HG02884 (cell line): ENCODE results near the gene RUNX1.
A peak's percentile ranks its signal among the peaks of the same experiment; 100 is the strongest.

Experiments
- ATAC-seq: cut with Tn5 transposase; IDR thresholded peaks from one replicate; pipeline ENCODE4 v1.9.1; 2021; ENCODE audit warnings: mild to moderate bottlenecking, moderate library complexity; ENCODE audit not compliant: unreplicated experiment

The RUNX1 gene

DNA sequence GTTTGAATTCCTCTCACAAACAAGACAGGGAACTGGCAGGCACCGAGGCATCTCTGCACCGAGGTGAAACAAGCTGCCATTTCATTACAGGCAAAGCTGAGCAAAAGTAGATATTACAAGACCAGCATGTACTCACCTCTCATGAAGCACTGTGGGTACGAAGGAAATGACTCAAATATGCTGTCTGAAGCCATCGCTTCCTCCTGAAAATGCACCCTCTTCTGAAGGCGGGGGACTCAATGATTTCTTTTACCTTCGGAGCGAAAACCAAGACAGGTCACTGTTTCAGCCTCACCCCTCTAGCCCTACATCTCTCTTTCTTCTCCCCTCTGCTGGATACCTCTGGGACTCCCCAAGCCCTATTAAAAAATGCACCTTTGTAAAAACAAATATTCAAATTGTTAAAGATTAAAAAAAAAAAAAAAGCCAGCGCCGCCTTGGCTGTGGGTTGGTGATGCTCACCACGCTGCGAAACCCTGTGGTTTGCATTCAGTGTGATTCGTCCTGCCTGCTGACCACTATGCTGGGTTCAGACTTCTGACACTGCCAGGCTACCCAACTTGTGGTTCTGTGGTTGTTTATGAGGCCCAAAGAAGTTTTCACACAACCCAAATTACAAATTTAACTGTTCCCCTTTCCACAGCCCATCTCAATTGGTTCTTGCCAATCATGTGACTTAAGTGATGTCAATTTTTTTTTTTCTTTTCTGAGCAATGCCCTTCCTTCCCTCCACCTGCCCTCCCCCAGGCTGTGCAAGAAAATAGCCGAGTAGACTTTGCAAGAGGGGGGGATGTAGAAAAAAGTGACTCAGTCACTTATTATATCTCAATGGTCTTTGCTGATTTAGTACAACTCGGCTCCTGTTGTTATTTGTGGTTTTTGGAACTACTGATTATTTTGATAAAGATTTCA lies at the start of gene RUNX1:
RUNX1 (minus strand) TSS at position 597 of the 912 bp plus-strand sequence.
- peak; percentile 46 for ATAC-seq

DNA sequence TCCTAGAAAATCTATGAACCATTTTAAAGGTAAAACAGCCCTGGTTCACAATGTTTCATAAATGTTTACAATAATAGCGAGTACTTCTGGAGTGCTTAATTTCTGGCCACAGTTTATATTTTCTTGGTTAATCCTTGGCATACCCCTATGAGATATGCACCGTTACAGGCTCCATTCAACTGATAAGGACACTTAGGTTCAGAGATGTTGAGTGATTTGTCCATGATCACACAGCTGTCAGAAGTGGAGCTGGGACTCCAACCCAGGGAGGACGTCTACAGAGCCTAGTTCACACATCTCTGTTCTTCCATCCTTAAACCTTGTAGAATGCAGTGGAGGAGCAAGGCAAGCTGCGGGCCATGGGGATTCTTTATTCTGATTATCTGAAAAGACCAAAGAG lies 48.4 kb upstream of the RUNX1 start:
- ATAC-seq: no peak

DNA sequence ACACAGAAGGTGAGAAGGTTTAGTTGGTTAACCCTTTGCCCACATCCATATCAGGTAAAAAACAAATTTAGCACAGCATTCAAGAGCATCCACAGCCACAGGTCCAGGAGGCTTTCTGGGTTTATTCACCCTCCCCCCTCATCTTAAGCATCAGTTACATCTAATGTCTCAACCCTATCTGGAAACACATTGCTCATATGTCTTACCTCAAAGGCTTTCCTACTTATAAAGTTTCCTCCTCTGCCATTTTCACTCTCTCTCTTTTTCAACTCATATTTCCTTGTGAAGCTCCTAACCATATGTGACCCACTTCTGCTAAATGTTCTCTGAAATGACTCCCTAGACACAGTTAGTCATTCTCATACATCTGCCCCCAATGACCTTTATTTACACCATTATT lies 47.9 kb upstream of the RUNX1 start:
- ATAC-seq: no peak

DNA sequence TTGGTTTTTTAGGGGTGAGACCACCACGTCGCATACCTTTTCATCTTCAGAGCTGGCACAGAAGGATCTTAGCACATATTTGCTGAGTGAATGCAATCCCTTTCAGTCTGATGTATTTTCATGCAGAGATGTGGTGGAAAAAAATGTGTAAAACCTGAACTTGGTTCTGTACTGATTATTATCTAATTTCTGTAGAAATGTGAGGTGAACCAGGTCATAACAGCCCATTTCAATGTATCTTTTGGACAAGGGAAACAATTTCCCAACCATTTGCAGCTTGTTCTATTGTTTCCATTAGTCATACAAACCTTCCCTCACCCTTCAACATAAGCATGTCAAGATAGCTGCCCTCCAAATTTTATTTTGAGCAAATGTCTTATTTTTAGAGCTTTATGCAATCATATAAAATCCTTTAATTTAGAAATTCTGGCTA lies 46.8 kb upstream of the RUNX1 start:
- no peak for ATAC-seq

DNA sequence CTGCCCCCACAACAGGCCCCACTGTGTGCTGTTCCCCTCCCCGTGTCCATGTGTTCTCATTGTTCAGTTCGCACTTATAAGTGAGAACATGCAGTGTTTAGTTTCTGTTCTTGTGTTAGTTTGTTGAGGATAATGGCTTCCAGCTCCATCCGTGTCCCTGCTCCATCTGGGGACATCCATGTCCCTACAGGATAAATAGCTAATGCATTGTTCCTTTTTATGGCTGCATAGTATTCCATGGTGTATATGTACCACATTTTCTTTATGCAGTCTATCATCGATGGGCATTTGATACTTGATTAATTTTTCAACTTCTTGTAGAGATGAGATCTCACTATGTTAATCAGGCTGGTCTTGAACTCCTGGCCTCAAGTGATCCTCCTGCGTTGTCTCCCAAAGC lies 44.4 kb upstream of the RUNX1 start:
- no peak for ATAC-seq

DNA sequence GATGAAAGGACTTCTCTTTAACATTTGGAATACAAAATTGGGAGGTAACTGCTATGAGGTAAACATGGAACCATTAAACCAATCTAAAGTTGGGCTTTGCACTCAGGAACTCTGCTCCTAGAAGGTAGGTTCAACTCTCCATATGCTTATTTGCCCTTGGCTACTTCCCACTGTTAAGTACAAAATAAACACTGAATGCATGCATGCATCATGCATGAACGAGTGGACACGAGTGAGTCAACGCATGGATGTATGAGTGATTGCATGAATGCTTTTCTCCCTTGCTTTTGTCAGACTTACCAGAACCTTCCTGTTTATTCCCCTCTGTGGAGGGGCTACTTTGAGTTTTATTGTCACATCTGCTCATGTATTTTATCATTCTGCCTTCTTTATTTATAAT lies 42.4 kb upstream of the RUNX1 start:
- no peak for ATAC-seq

DNA sequence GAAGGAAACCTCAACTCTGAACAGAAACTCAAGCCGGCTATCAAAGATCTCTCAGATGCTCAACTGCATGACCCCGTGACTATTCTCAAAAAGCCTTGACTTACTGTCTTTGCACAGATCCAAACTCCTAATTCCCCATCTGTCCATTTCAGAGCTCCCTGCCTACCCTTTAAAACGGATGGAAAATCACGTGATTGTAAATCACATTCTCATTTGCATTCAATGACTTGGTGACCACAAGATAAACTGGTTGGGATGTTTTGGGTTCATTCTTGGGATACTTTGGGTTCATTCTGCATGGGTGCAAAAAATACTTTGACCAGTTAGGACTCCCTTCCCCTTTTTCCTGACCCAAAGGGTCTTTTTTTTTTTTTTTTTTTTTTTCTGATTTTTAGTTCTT lies 41.3 kb upstream of the RUNX1 start:
- no peak for ATAC-seq

DNA sequence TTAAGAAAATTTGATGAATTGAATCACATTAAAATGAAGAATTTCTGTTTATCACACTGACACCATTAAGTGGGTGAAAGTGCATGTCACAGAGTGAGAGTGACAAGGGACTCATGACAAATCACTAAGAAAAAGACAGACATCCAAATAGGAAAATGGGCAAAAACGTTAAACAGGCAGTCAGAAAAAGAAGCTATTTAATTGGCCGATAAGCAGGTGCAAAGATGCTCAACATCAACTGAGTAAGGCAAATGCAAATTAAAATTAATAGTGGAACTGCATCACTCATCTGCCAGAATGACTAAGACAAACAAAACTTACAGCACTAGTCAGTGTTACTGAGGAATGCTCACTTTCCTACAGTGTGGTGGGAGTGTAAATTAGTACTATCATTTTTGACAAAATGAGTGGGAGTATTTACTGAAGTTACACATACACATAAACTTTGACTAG lies 39.2 kb upstream of the RUNX1 start:
- no peak for ATAC-seq

DNA sequence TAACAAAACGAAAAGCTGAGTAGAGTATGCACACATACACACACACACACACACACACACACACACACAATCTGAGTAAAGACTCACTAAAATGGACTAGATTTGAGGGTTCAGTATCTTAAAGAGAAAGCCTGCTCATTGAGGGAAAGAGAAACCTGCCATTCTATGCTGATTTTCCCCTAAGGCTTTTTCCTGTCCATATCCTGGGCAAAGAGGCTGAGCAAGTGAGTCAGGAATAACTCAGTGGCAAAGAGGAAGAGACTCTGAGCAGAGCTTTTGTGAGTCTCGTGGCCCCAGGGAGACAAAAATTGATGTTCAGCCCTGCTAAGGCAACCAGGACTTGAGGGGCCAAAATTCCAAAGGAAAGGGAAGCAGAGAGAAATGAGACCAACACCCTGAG lies 37.3 kb upstream of the RUNX1 start:
- ATAC-seq: no peak

DNA sequence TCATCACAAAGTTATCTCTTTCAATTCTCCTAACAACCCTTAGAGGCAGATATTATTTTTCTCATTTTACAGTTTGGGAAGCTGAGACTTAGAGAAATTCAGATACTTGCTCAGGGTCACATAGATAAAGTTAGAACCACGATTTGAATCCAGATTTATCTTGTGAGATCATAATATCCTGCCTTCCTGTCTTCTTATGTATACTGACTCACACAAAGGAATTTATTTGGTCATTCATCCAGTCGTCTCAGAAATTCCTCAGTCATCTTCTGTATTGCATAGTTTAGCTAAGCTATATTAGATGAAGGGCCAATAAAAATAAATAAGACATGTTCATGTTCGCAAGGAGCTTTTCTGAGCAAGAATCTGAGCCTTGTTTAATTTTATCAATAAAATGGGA lies 35.8 kb upstream of the RUNX1 start:
- ATAC-seq: no peak

DNA sequence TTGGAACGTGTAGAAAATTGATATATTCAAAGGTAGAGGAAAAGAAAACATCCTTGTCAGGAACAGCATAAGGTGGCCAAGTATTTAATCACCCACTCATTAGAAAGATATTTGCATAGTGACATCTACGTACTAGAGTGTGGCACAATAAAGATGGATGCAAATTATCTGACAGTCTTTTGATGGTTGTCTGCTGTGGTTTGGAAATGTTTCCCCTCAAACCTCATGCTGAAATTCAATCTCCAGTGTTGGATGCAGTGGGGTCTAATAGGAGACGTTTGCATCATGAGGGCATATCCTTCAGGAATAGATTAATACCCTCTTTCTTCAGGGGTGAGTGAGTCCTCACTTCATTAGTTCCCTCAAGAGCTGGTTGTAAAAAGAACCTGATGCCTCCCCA lies 34.1 kb upstream of the RUNX1 start:
- no peak for ATAC-seq

DNA sequence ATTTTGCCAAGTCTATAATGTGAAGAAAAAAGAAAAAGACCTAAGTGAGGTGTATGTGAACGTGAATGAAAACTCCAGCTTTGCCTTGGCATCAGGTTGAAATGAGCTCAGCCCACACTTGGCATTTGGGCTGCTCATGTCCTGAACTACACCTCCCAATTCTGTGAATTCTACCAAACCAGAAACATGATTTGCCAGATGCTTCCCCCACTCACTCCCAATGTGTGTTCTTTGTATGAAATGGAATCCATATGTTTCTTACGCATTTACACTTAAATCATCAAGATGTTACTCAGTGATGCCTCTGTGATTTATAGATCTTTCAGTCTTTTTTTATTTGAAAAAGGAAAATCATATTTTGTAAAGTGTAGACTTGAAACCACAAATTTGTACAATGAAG lies 32.8 kb upstream of the RUNX1 start:
- ATAC-seq: no peak

DNA sequence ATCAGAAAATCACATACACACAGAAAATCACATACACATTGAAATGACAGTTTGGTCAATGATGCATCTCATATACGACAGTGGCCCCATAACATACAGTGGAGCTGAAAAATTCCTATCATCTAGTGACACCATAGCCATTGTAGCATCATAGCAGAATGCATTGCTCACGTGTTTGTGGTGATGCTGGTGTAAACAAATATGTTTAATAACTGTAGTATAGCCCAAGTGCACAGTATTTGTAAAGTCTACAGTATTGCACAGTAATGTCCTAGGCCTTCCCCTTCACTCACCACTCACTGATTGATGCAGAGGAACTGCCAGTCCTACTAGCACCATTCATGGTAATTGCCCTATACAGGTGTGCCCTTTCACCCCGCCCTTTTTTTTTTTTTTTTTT lies 30.1 kb upstream of the RUNX1 start:
- ATAC-seq: no peak

DNA sequence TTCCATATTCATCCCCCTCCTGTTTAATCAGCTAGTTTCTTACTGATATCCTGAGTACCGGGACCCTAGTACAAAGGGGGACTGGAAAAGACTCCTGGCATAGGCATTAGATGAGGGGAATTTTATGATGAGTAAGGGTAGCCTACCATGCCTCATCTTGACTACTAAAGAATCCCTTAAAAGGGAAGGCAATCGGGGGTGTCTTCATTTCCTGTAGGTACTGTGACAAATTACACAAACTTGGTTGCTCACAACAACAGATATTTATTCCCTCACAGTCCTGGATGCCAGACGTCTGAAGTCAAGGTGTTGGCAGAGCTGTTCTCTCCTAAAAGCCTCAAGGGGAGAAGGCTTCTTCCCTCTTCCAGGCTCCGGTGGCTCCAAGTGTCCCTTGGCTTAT lies 28.9 kb upstream of the RUNX1 start:
- no peak for ATAC-seq

DNA sequence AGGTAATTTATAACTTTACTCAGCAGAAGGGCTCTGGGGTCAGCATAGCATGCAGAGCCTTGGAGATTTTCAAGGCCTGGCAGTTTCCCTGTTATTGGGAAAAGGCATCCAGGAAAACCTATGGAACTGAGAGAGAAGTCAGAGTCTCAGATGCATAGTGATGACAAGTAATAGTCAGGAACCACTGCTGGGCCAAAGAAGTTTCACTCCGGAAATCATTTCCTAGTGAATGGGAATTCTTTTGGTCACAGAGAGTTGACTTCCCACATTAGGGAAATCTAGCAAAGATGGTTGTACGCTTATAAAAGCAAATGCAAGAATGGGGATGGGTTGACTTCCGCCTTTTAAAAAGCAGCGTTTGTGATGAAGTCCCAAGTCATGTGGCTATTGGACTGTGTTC lies 28.4 kb upstream of the RUNX1 start:
- ATAC-seq: no peak

DNA sequence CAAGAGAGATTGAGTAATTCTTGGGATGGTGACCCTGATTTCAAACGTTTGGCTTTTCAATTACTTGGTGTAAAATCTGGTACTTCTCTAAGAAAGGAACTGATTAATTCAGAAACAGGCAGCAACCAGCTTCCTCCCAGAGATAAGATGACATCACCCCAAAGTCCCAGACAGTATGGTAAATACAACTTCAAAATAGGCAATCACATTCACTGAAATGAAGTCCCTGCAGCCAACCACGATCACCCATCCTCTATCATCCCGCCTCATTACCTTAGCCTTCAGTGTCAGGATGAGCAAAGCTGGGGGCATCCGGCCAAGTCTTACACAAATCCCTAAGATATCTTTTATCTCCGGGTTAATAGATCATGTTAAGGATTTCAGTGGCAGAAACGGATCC lies 26.4 kb upstream of the RUNX1 start:
- ATAC-seq: no peak

DNA sequence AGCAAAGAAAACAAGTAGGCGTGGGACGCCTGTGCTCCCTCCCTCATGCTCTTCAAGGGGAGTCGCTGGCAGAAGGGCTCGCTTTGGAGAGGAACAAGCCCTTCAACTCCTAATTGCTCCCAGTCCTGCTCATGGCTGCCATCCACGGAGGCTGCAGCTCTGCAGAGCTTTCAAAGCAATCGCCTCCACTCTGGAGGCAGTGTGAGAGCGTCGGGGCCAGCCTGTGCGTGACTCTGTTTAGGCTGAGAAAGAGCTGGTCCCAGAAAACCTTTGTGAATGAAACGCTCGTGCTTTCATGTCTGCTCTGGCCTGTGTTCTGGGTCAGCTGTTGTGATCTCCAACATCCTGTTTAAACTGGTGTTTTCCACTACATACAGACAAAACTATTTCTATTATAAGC lies 23.9 kb upstream of the RUNX1 start:
- no peak for ATAC-seq

DNA sequence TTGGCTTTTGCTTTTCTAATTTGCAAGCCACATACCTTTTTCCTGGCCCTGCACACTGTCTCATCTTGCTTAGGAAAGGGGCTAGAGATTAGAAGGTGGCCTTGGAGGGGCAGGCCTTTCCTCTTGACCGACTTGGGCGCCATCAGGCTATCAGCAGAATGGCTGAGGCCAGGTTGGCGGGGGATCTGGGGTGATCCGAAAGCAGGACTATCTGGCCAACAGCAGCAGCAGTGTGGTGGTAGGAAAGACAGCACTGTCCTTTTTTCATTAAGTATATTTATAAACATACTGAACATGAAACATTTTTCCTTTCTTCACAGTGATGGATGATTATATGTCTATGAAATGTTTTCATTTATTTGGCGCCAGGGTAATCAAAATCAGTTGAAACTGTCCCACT lies 23.5 kb upstream of the RUNX1 start:
- no peak for ATAC-seq

DNA sequence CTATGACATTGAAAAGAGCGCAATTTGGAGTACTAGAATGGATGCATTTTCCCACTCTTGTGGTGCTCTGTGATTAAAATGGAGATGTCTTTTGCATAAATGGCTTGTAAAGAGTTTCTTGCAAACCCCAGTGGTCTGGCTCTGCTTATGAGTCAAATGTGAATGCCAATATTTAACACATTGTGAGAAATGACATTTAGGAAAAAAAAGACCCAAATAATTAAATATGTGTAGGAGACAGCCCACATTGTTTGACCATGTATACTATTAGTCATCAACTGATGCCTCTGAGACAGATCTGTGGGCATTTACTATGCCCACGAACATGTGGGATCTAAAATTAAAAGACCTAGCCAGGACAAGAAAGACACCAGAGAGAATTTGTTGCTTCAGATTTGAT lies 22.2 kb upstream of the RUNX1 start:
- no peak for ATAC-seq

DNA sequence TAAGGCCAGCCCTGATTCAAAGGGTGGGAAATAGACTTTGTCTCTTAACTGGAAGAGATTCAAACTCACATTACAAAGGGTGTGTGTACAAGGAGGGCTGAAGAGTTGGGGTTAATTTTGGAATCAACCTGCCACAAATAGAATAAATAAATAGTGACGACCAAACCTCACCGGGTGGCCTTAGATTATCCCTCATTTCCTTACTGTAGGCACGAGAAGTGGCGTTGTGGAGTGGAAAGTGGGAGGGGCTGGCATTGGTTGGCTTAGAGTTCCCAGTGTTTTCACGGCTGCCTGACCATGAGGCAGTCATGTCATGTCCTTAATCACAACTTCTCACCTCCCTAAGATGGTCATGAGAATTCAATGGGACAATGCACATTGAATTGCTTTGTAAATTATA lies 21.3 kb upstream of the RUNX1 start:
- no peak for ATAC-seq

DNA sequence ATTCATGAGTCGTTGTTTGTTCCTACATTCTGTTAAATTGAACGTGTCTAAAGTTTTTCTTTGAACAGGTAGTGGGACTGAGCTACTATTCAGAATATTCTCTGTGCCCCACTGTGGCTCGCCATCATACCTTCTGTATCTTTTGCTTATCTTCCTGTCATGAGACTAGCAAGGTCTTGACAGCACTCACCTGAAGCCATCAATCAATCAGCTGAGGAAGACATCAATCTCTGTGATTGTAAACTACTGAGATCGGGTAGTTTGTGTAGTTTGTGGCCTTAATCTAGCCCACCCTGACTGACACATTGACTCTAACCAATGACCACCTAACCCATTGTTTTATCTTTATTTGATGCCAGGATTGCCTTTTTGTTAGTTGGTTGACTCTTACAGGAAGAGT lies 17.7 kb upstream of the RUNX1 start:
- no peak for ATAC-seq

DNA sequence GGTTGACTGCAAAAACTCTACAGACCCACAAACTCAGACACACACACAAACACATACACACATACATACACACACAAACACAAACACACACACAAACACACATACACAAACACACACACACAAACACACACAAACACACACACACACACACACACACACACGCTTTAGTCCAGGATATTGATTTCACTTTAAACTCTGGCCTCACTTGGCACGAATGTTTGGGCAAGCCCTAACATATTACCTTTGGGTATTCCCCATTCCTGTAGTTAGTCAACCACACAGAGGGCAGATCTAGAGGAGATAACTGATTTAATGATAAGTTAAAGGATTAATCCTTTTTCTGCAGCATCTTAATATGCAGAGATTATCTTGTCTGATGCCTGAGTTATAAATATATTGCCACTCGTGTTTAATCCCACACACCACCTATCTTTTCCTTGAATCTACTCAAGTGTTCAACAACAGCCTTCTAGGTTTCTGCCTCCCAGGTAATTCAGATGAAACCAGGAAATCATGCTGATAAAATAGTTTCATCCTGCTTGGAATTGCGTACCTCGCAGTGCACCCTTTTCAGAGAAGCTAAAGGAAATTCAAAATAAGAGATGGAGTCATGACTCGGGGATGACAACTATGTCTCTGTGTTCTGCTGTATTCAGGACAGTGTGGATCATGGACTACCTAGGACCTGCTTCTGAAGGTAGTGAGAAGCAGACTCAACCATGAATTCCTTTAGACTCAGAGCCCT lies 14.5 kb upstream of the RUNX1 start:
- ATAC-seq: no peak
